HG03342 (cell line): ENCODE data around the gene SPRR5.
A peak's percentile ranks its signal among the peaks of the same experiment; 100 is the strongest.

Experiments
- ATAC-seq: cut with Tn5 transposase; IDR thresholded peaks from one replicate; pipeline ENCODE4 v1.9.1; 2021; ENCODE audit warnings: mild to moderate bottlenecking, moderate library complexity; ENCODE audit not compliant: unreplicated experiment

The SPRR5 gene

GRCh38 chr1:152946651-152947256 lies at the start of gene SPRR5:
SPRR5 (plus strand) TSS chr1:152947206; CDS start chr1:152948555, 1,349 bp downstream.
- ATAC-seq, result no peak

GRCh38 chr1:152899027-152899426 lies 48.0 kb upstream of the SPRR5 start:
- no peak for ATAC-seq

GRCh38 chr1:152899883-152900282 lies 47.1 kb upstream of the SPRR5 start:
- ATAC-seq, result no peak

GRCh38 chr1:152901631-152902030 lies 45.4 kb upstream of the SPRR5 start:
- ATAC-seq, result no peak

- no peak for ATAC-seq
These were observed 44.4 kb upstream of the SPRR5 start for GRCh38 chr1:152902636-152903035.

- no peak for ATAC-seq
These were observed 42.1 kb upstream of the SPRR5 start for GRCh38 chr1:152904688-152905440.

- no peak for ATAC-seq
These were observed 40.9 kb upstream of the SPRR5 start for GRCh38 chr1:152906023-152906565.

- ATAC-seq, result peak; percentile 53
These were observed 39.1 kb upstream of the SPRR5 start, which contains the start of gene IVL for GRCh38 chr1:152907686-152908601. IVL (plus strand) TSS chr1:152908546; CDS start chr1:152909798, 1,252 bp downstream.

- ATAC-seq, result no peak
These were observed 37.8 kb upstream of the SPRR5 start for GRCh38 chr1:152909206-152909605.

- no peak for ATAC-seq
These were observed 34.5 kb upstream of the SPRR5 start for GRCh38 chr1:152912471-152912870.

GRCh38 chr1:152912900-152913299 lies 34.1 kb upstream of the SPRR5 start:
- no peak for ATAC-seq

GRCh38 chr1:152917794-152918193 lies 29.2 kb upstream of the SPRR5 start:
- ATAC-seq, result no peak

- no peak for ATAC-seq
These were observed 27.9 kb upstream of the SPRR5 start for GRCh38 chr1:152919071-152919470.

- no peak for ATAC-seq
These were observed 22.8 kb upstream of the SPRR5 start for GRCh38 chr1:152924191-152924590.

GRCh38 chr1:152926091-152926490 lies 20.9 kb upstream of the SPRR5 start:
- ATAC-seq, result peak; percentile 58

GRCh38 chr1:152928671-152929070 lies 18.3 kb upstream of the SPRR5 start:
- ATAC-seq, result no peak

GRCh38 chr1:152932170-152932811 lies 14.7 kb upstream of the SPRR5 start:
- ATAC-seq, result no peak

GRCh38 chr1:152933196-152933595 lies 13.8 kb upstream of the SPRR5 start:
- no peak for ATAC-seq

GRCh38 chr1:152940614-152941013 lies 6.4 kb upstream of the SPRR5 start:
- no peak for ATAC-seq

- no peak for ATAC-seq
These were observed 5.8 kb upstream of the SPRR5 start for GRCh38 chr1:152941037-152941711.
